ENCODE data around the gene DCLK1.

The DCLK1 gene

GRCh38 chr13:36088001-36088400 is 43.2 kb downstream of the DCLK1 start:
- in situ Hi-C loops (cut with HindIII; ENCODE audit: low sequenced_read_pairs): no loop called here
- DNase-seq (ENCODE audit: low read depth): no peak
- no peak overlapping the region for H3K4me3 ChIP-seq (ENCODE audit: low read depth, low read length)
- TF ChIP-seq CTCF (IDR thresholded peaks at IDR 0.05; ENCODE audit: low read depth, low read length, missing control alignments): no peak

DNA sequence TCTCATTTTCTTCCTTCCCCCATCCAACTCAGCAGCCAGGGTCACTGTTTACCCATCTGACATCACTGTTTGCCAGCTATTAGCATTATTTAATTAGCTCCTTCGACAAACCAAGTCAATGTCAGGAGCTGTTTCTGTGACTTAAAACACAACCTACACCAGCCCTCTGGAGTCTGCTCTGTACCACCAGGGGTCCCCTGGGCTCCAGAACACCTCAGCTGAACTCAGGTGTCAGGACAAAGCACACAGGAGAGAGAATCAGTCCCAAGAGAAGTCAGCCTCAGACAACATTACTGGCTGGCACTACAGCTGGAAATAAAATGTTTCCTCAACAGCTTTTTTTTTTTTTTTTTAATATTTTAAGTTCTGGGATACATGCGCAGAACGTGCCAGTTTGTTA is 45.1 kb downstream of the DCLK1 start:
- no peak for DNase-seq (ENCODE audit: low read depth)
- H3K4me3 ChIP-seq (ENCODE audit: low read depth, low read length): no peak overlapping the region
- in situ Hi-C loops (cut with HindIII; ENCODE audit: low sequenced_read_pairs): no loop called here
- no peak for TF ChIP-seq CTCF (IDR thresholded peaks at IDR 0.05; ENCODE audit: low read depth, low read length, missing control alignments)

DNA sequence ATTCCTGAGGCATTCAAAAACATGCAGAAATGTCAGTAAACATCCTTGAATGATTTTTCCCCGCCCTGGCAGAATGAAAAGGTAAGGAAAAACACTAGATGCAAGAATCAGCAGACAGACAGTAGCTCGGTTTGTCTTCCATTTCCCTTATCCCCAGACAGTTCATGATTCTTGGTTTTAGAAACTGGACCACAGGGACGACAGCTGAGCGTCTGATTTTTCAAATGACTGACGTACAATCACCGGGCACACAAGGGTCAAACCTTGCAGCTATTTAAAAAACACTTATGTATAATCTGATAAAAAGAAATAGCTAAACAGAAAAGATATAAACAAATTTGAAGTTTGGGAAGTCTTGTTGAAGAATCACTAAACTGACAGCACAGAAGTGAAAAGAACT is 47.1 kb downstream of the DCLK1 start:
- TF ChIP-seq CTCF (IDR thresholded peaks at IDR 0.05; ENCODE audit: low read depth, low read length, missing control alignments): no peak
- no peak for DNase-seq (ENCODE audit: low read depth)
- in situ Hi-C loops (cut with HindIII; ENCODE audit: low sequenced_read_pairs): no loop called here

GRCh38 chr13:36082806-36083205 is 48.4 kb downstream of the DCLK1 start:
- H3K4me3 ChIP-seq (ENCODE audit: low read depth, low read length): no peak overlapping the region
- DNase-seq (ENCODE audit: low read depth): no peak
- no peak for TF ChIP-seq CTCF (IDR thresholded peaks at IDR 0.05; ENCODE audit: low read depth, low read length, missing control alignments)
- in situ Hi-C loops (cut with HindIII; ENCODE audit: low sequenced_read_pairs): no loop called here

More for the DNA sequence above, 47.1 kb downstream of the DCLK1 start:
- H3K4me3 ChIP-seq (ENCODE audit: low read depth, low read length): no peak overlapping the region

DNA sequence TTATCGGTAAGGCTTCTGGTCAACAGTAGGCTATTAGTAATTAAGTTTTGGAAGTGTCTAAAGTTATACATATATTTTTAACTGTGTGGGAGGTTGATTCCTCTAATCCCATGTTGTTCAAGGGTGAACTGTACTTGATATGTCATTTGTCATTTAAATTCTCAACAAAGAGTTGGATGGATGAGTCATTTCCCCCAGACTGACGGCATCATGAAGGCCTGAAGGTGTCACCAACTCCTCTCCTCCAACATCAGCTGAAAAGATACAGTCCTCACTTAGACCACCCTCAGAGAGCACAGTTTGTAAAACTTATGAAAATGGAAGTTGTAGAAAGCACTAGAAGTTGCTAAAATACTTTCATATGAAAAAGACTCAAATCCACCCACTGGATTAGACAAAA is 48.8 kb downstream of the DCLK1 start:
- no peak for TF ChIP-seq CTCF (IDR thresholded peaks at IDR 0.05; ENCODE audit: low read depth, low read length, missing control alignments)
- in situ Hi-C loops (cut with HindIII; ENCODE audit: low sequenced_read_pairs): no loop called here
- no peak for DNase-seq (ENCODE audit: low read depth)
- no peak overlapping the region for H3K4me3 ChIP-seq (ENCODE audit: low read depth, low read length)

- in situ Hi-C loops (cut with HindIII; ENCODE audit: low sequenced_read_pairs): no loop called here
- H3K4me3 ChIP-seq (ENCODE audit: low read depth, low read length): no peak overlapping the region
- no peak for TF ChIP-seq CTCF (IDR thresholded peaks at IDR 0.05; ENCODE audit: low read depth, low read length, missing control alignments)
- DNase-seq (ENCODE audit: low read depth): no peak
Observed at GRCh38 chr13:36076211-36076610, 55.0 kb downstream of the DCLK1 start.

DNA sequence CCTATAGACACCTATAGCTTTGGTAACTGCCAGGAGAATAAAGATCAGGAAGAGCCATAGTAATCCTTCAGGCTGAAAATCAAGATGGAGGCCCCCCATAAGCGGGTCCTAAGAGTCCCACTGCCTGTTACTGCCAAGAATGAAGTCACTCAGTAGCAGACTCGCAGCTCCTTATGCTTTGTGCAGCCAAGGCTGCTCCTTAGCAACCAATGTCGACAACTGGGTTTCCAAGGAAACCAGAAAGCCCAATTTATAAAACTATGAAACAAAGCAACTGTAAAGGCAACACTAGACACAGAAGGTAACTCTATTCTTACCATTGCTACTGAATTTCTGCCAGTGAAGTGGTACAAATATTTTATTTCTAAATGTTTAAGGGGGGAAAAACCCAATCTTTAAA is 56.5 kb downstream of the DCLK1 start:
- no peak for TF ChIP-seq CTCF (IDR thresholded peaks at IDR 0.05; ENCODE audit: low read depth, low read length, missing control alignments)
- no peak overlapping the region for H3K4me3 ChIP-seq (ENCODE audit: low read depth, low read length)
- in situ Hi-C loops (cut with HindIII; ENCODE audit: low sequenced_read_pairs): no loop called here
- no peak for DNase-seq (ENCODE audit: low read depth)
